Measurements from ENCODE around the gene ILDR2.
A peak's percentile ranks its signal among the peaks of the same experiment; 100 is the strongest.
"Not testable (repeated sequence)": the region's sequence is repeated elsewhere in the genome, so short reads cannot be mapped to it uniquely, and the experiment has no call there.

ILDR2 gene

GRCh38 chr1:166882893-166883292 lies 92.4 kb downstream of the ILDR2 start:
- Histone ChIP-seq H3K9me3 (ENCODE audit: low read length) (no peaks in the 10 kb centered on the region), H4K20me1 (ENCODE audit: insufficient read depth, low read length) (no peaks in the 10 kb centered on the region), H3F3A (ENCODE audit: insufficient read depth, low read length) (no peaks in the 10 kb centered on the region), H3K4me1 (ENCODE audit: insufficient read depth, low read length, severe bottlenecking) (peaks cover 3% of the 10 kb centered on the region), H3K36me3 (ENCODE audit: insufficient read depth, low read length) (no peaks in the 10 kb centered on the region), H3K27me3 (ENCODE audit: insufficient read depth, low read length) (peaks cover 7% of the 10 kb centered on the region; the same call in 1 of the 2 replicates), H3K9ac (ENCODE audit: low read length) (no peak overlapping the region), H2AFZ (ENCODE audit: low read length) (no peak overlapping the region), H3K4me3 (ENCODE audit: low read depth, low read length, poor library complexity, severe bottlenecking) (no peak overlapping the region), H3K9me2 (ENCODE audit: low read depth, low read length) (no peaks in the 10 kb centered on the region), H3K4me2 (ENCODE audit: low read length) (no peak overlapping the region), H3K79me2 (ENCODE audit: insufficient read depth, low read length) (no peaks in the 10 kb centered on the region), H3K27ac (ENCODE audit: low read depth, low read length, poor library complexity, severe bottlenecking) (no peak overlapping the region)
- no peak for TF ChIP-seq EZH2 (IDR thresholded peaks at IDR 0.05; ENCODE audit: borderline replicate concordance, low read length)
- TF ChIP-seq, protein P1, sequence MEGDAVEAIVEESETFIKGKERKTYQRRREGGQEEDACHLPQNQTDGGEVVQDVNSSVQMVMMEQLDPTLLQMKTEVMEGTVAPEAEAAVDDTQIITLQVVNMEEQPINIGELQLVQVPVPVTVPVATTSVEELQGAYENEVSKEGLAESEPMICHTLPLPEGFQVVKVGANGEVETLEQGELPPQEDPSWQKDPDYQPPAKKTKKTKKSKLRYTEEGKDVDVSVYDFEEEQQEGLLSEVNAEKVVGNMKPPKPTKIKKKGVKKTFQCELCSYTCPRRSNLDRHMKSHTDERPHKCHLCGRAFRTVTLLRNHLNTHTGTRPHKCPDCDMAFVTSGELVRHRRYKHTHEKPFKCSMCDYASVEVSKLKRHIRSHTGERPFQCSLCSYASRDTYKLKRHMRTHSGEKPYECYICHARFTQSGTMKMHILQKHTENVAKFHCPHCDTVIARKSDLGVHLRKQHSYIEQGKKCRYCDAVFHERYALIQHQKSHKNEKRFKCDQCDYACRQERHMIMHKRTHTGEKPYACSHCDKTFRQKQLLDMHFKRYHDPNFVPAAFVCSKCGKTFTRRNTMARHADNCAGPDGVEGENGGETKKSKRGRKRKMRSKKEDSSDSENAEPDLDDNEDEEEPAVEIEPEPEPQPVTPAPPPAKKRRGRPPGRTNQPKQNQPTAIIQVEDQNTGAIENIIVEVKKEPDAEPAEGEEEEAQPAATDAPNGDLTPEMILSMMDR (IDR thresholded peaks at IDR 0.05; ENCODE audit: low read length): no peak

DNA sequence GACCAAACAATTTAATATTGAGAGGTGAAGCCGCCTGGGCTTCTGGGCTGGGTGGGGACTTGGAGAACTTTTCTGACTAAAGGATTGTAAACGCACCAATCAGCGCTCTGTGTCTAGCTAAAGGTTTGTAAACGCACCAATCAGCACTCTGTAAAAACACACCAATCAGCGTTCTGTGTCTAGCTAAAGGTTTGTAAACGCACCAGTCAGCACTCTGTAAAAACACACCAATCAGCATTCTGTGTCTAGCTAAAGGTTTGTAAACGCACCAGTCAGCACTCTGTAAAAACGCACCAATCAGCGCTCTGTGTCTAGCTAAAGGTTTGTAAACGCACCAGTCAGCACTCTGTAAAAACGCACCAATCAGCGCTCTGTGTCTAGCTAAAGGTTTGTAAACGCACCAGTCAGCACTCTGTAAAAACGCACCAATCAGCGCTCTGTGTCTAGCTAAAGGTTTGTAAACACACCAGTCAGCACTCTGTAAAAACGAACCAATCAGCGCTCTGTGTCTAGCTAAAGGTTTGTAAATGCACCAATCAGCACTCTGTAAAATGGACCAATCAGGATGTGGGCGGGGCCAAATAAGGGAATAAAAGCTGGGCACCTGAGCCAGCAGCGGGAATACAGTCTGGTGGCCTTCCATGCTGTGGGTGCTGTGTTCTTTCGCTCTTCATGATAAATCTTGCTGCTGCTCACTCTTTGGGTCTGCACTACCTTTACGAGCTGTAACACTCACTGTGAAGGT lies 97.0 kb downstream of the ILDR2 start:
- H3F3A ChIP-seq (ENCODE audit: insufficient read depth, low read length); H3K9me2 ChIP-seq (ENCODE audit: low read depth, low read length); H3K9ac ChIP-seq (ENCODE audit: low read length); H3K9me3 ChIP-seq (ENCODE audit: low read length); H3K36me3 ChIP-seq (ENCODE audit: insufficient read depth, low read length); H3K27me3 ChIP-seq (ENCODE audit: insufficient read depth, low read length); H3K4me3 ChIP-seq (ENCODE audit: low read depth, low read length, poor library complexity, severe bottlenecking); H2AFZ ChIP-seq (ENCODE audit: low read length); H3K27ac ChIP-seq (ENCODE audit: low read depth, low read length, poor library complexity, severe bottlenecking); H3K4me2 ChIP-seq (ENCODE audit: low read length); H4K20me1 ChIP-seq (ENCODE audit: insufficient read depth, low read length): not testable (repeated sequence)
- Histone ChIP-seq H3K79me2 (ENCODE audit: insufficient read depth, low read length) (peaks cover 22% of the 10 kb centered on the region), H3K4me1 (ENCODE audit: insufficient read depth, low read length, severe bottlenecking) (peaks cover 30% of the 10 kb centered on the region)

DNA sequence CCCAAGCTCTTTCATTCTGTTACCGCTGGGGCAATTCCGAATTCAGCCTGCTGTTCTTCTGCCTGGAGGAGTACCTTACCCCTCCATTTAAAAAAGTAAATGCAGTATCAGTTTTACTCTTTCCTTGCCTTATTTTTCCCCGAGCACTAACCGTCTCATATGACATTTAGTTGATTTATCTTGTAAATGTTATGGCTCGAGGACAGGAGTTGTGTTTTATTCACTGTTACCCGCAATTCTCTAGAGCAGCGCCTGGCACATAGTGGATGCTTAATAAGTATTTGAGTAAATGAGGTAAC lies 98.9 kb downstream of the ILDR2 start:
- no peaks in the 10 kb centered on the region for H3K27me3 ChIP-seq (ENCODE audit: insufficient read depth, low read length)
- H3K4me2 ChIP-seq (ENCODE audit: low read length): peak overlapping the region; percentile 77
- H3K79me2 ChIP-seq (ENCODE audit: insufficient read depth, low read length): peaks cover 34% of the 10 kb centered on the region
- H3K9me3 ChIP-seq (ENCODE audit: low read length): no peaks in the 10 kb centered on the region
- peaks cover 31% of the 10 kb centered on the region for H3K4me1 ChIP-seq (ENCODE audit: insufficient read depth, low read length, severe bottlenecking)
- no peak overlapping the region for H3K27ac ChIP-seq (ENCODE audit: low read depth, low read length, poor library complexity, severe bottlenecking)
- no peaks in the 10 kb centered on the region for H4K20me1 ChIP-seq (ENCODE audit: insufficient read depth, low read length)
- peak overlapping the region; percentile 67 for H3K9ac ChIP-seq (ENCODE audit: low read length)
- peaks cover 13% of the 10 kb centered on the region for H3K36me3 ChIP-seq (ENCODE audit: insufficient read depth, low read length)
- H3K4me3 ChIP-seq (ENCODE audit: low read depth, low read length, poor library complexity, severe bottlenecking): peak overlapping the region; percentile 74
- no peaks in the 10 kb centered on the region for H3K9me2 ChIP-seq (ENCODE audit: low read depth, low read length)
- H2AFZ ChIP-seq (ENCODE audit: low read length): peak overlapping the region; percentile 76
- TF ChIP-seq, protein P1 (IDR thresholded peaks at IDR 0.05; ENCODE audit: low read length): peak; percentile 32
- no peak for TF ChIP-seq EZH2 (IDR thresholded peaks at IDR 0.05; ENCODE audit: borderline replicate concordance, low read length)
- no peaks in the 10 kb centered on the region for H3F3A ChIP-seq (ENCODE audit: insufficient read depth, low read length)
